Activated naive CD4-positive, alpha-beta T cell treated with anti-CD3 and anti-CD28 coated beads, Interleukin-2, amount 50 U/mL, for 16 hours (primary cell): Measurements from ENCODE around the gene PZP.
"Not testable (repeated sequence)": the region's sequence is repeated elsewhere in the genome, so short reads cannot be mapped to it uniquely, and the experiment has no call there.

Source experiments
- DNase-seq: peaks from one replicate; pipeline ENCODE4 v3.0.0-alpha.2; 2020

The PZP gene

DNA sequence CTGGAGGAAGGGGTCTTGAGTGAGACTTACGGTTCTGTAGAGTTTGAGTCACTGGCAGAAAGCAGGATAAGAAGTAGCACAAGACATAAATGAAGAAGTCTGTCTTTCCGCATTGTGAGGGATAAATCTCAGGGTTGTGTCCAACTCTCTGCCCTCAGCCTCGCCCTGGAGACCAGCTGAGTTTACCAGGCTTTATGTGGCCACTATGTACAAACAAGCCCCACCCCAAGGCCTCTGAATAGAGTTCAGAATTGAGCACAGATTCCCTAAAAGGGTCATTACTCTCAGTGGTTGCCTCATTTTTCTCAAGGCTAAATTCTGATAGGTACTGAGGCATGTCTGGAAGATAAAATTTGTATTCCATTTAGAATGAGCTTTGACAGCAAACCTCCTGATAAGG, at the start of gene PZP:
TSS of gene PZP (minus strand) at position 167 of the 400 bp plus-strand sequence. CDS start at position 113, 54 bp downstream.
- no peak for DNase-seq

- no peak for DNase-seq
These were observed 48.7 kb upstream of the PZP start for GRCh38 chr12:9256758-9257405.

GRCh38 chr12:9256341-9256740, 48.1 kb upstream of the PZP start:
- DNase-seq: no peak

DNA sequence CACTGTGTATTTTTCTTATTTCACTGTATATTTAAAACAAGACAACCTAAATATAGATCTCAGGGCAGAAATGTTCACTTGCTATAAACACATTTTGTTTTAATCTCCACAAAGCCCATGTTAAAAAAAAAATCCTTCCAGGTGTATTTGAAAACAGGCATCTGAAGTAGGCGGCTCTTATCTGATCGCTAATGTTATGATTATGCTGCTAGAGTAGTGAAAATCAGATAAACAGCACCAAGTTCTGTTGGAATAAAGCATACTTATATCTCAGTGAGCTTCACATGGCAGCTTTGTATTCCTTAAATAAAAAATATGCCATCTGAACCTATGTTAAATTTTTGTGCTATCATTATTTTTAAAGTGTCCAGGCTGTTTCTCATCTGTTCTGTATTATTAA, 47.6 kb upstream of the PZP start:
- no peak for DNase-seq

DNA sequence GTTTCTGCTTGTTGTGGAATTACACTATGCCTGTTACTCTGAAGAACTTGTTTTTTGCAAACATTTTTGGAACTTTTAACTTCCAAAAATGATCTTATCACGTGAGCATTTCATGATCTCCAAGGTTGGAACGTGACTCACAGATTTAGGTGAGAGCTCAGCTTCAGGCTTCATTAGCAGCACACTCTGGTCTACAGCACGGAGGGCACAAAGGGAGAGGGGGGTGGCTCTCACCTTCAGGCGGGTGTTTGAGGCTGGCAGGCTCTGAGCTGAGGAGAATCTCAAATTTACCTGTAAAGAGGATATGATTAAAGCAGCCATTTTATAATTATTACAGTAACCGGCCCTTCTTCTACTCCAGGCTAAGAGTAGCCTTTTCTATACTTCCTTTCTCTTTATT, 45.3 kb upstream of the PZP start:
- no peak for DNase-seq

DNA sequence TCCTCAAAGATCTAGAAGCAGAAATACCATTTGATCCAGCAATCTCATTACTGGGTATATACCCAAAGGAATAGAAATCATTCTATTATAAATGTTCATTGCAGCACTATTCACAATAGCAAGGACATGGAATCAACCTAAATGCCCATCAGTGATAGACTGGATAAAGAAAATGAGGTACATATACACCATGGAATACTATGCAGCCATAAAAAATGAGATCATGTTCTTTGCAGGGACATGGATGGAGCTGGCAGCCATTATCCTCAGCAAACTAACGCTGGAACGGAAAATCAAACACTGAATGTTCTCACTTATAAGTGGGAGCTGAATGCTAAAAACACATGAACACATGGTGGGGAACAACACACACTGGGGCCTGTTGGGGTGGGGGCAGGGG, 44.6 kb upstream of the PZP start:
- DNase-seq: not testable (repeated sequence)

GRCh38 chr12:9252256-9252655, 44.1 kb upstream of the PZP start:
- DNase-seq: no peak

DNA sequence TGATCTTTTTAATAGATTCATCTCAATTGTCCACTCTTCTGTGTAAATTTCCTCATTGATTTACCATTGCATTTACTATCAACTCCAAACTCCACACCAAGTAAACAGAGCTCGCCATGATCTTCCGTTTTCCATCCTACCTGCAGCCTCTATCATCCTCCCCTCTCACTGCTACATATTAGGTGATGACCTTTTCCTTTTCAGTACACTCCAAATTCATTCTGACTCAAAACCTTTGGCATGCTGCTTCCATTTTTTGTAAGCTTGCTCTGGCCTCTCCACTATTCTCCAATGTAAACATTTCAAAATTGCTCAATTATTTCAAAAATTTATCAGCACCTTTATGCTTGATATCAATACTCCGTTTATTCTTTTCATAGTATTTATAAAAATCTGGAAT, 40.2 kb upstream of the PZP start:
- no peak for DNase-seq

DNA sequence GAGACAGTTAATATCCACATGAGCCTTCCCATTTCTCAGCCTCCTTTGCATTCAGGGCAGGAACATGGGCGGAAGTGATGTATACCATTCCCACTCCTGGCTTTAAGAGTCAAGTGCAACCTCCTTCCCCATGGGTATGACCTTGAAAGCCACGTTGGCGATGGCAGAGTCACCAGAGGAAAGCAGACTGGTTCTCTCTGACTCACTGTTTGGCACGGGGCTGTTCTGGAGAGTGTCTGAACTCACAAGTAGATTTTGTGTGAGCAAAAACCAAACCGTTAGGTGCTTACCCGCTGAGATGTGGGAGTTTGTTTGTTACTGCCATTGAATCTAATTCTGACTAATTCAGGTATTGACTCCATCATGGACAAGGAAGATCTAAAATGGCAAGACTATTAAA, 36.7 kb upstream of the PZP start:
- peak; percentile 61 for DNase-seq

GRCh38 chr12:9243999-9244649, 35.9 kb upstream of the PZP start:
- DNase-seq: no peak

- no peak for DNase-seq
These were observed 33.1 kb upstream of the PZP start for GRCh38 chr12:9241301-9241700.

- DNase-seq: no peak
These were observed 32.6 kb upstream of the PZP start for GRCh38 chr12:9240776-9241175.

- DNase-seq: peak; percentile 31
These were observed 31.9 kb upstream of the PZP start for GRCh38 chr12:9240004-9240635.

- DNase-seq: no peak
These were observed 29.1 kb upstream of the PZP start for GRCh38 chr12:9237286-9237685.

DNA sequence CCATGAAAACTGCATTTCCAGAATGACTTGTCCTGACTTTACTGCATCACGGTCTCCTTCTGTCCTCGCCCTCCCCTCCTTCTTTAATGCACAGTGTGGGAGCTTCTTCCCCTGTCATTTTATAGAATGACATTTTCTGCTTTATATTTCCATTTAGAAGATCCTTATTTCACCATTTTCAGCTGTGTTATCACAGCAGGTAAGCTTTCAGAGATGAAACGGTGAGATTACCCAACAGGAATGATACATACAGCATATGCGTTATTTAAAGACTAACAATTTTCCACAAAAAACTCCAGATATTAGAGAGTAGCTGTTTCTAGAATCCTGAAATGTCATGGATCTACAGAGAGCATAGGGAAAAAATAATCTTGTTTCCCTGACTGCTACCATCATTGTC, 27.3 kb upstream of the PZP start:
- no peak for DNase-seq

DNA sequence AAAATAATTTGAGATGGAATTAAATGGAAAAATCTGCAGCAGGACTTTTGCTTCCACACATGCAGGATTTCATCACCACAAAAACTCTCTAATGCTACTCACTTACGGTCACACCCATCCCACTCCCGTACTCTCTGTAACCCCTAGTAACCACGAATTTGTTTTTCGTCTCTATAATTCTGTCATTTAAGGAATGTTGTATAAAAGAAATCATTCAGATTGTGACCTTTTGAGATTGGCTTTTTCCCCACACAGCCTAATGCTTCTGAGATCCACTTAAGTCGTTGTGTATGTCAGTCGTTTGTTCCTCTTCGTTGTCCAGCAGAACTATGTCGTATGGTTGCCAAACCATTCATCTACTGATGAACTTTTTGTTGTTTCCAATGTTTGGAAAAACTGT, 19.8 kb upstream of the PZP start:
- no peak for DNase-seq

- DNase-seq: no peak
These were observed 15.6 kb upstream of the PZP start for GRCh38 chr12:9223830-9224229.

- DNase-seq: no peak
These were observed 13.3 kb upstream of the PZP start for GRCh38 chr12:9221483-9221882.

- DNase-seq: not testable (repeated sequence)
These were observed 12.8 kb upstream of the PZP start for GRCh38 chr12:9221011-9221410.

GRCh38 chr12:9214534-9214933, 6.3 kb upstream of the PZP start:
- DNase-seq: no peak

DNA sequence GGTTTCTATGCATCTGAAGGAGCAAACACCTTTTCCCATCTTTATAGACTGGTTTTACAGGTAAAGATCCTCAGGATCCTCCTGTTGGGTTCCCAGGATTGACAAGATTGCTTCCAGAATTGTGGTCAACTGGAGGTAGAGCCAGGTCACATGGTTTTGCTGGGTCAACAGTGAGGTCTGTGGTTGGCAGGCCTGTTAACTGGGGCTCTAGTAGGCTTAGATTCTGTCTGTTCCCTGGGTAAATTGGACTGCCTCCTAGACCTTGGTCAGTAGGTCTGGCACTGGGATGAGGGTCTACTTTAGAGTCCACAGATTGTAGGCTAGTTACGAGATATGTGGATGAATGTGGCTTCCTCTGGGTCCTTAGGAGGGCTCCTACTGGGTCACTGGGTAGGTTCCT, 3.5 kb upstream of the PZP start:
- no peak for DNase-seq

DNA sequence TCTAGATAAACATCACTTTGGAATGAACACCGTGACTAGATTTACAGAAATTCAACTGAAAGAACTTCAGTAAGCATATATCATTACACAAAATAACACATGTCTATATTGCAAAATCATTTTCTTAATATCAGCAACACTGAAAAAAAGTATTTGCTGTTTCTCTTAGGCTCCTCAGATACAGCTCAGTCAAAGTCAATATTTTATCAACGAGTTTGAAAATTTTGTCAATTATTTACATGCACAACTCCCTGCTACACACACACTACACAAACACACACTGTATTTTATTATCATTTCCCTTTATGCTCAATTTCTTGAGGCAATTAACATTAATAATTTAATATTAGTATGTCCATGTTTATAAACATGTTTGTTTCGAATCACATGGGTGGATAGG, 3.8 kb downstream of the PZP start:
- no peak for DNase-seq

- DNase-seq: no peak
These were observed 10.2 kb downstream of the PZP start for GRCh38 chr12:9198012-9198411.

GRCh38 chr12:9184276-9184675, 23.9 kb downstream of the PZP start:
- DNase-seq: no peak

GRCh38 chr12:9180810-9181209, 27.4 kb downstream of the PZP start:
- DNase-seq: no peak
